Measurements from ENCODE around the gene SKI. TPM values are rescaled to one million over a fixed set of nuclear protein-coding genes. Genes with fewer than 3 reads are reported as not detected.

Gene SKI
- total RNA-seq, 3 donors from 2014 or later, result 26.8 to 86.6 (median 29.0) TPM

GRCh38 chr1:2302292-2302925 lies 74.3 kb downstream of the SKI start:
- TF ChIP-seq CTCF (IDR thresholded peaks at IDR 0.05), result no peak
- Histone ChIP-seq H3K4me3 (no peak overlapping the region), H3K9me3 (no peaks in the 10 kb centered on the region), H3K36me3 (ENCODE audit: low read depth) (peaks cover 10% of the 10 kb centered on the region), H3K4me1 (ENCODE audit: low read depth) (peaks cover 13% of the 10 kb centered on the region)
- ATAC-seq (no peak), DNase-seq (no peak)
- intact Hi-C loops (cut with DNase I, micrococcal nuclease), result no loop called here

DNA sequence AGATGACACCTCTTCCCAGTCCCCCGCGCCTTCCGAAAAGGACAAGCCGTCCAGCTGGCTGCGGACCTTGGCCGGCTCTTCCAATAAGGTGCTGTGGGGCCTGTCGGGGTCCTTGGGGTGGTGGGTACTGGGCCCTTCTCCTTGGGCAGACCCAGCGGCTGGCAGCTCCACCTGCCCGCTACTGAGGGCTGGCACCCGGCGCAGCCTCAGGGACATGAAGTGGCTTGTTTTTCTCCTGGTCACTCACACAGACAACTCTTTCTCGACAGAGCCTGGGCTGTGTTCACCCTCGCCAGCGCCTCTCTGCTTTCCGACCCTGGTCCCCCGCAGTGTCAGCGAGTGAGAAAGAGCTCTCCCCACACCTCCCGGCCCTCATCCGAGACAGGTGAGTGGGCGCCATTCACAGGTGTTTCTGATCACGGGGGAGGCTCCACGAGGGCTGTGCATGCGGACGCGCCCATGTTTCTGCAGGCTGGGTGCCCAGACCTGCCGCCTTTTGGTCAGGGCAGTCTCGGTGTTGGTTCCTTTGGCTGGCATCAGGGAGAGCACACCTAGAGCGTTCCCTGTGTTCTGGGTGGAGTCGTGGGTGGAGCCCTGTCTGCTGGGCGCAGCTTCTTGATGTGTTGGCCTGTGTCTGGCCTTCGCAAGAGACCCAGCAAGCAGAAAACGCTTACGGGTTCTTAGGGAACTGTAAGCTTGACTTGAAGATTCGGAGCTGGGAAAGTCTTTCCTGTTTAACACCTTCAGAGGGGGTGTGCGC lies 75.1 kb downstream of the SKI start:
- Histone ChIP-seq H3K4me1 (ENCODE audit: low read depth) (peaks cover 13% of the 10 kb centered on the region), H3K9me3 (no peaks in the 10 kb centered on the region), H3K36me3 (ENCODE audit: low read depth) (peaks cover 10% of the 10 kb centered on the region), H3K4me3 (no peak overlapping the region)
- ATAC-seq (no peak), DNase-seq (no peak)
- TF ChIP-seq CTCF (IDR thresholded peaks at IDR 0.05), result no peak
- intact Hi-C loops (cut with DNase I, micrococcal nuclease), result no loop called here

- no peak for DNase-seq
- Histone ChIP-seq H3K4me1 (ENCODE audit: low read depth) (peaks cover 12% of the 10 kb centered on the region), H3K36me3 (ENCODE audit: low read depth) (peaks cover 10% of the 10 kb centered on the region), H3K4me3 (no peak overlapping the region), H3K9me3 (no peaks in the 10 kb centered on the region)
- no peak for TF ChIP-seq CTCF (IDR thresholded peaks at IDR 0.05)
- intact Hi-C loops (cut with DNase I, micrococcal nuclease), result no loop called here
- no peak for ATAC-seq
Measured at GRCh38 chr1:2303781-2304180, 75.7 kb downstream of the SKI start.

- DNase-seq (no peak), ATAC-seq (no peak)
- Histone ChIP-seq H3K36me3 (ENCODE audit: low read depth) (peaks cover 10% of the 10 kb centered on the region), H3K4me1 (ENCODE audit: low read depth) (peaks cover 7% of the 10 kb centered on the region), H3K9me3 (no peaks in the 10 kb centered on the region), H3K4me3 (no peak overlapping the region)
- no peak for TF ChIP-seq CTCF (IDR thresholded peaks at IDR 0.05)
- intact Hi-C loops (cut with DNase I, micrococcal nuclease), result no loop called here
Measured at GRCh38 chr1:2304282-2304681, 76.2 kb downstream of the SKI start.

GRCh38 chr1:2304921-2305681 lies 77.0 kb downstream of the SKI start:
- intact Hi-C loops (cut with DNase I, micrococcal nuclease), result no loop called here
- Histone ChIP-seq H3K9me3 (no peaks in the 10 kb centered on the region), H3K36me3 (ENCODE audit: low read depth) (peaks cover 10% of the 10 kb centered on the region), H3K4me3 (no peak overlapping the region), H3K4me1 (ENCODE audit: low read depth) (no peaks in the 10 kb centered on the region)
- no peak for TF ChIP-seq CTCF (IDR thresholded peaks at IDR 0.05)
- no peak for ATAC-seq
- DNase-seq, result no peak

All from mucosa of descending colon (tissue), 3 donors.